Mononuclear cell (primary cell): ENCODE data around the gene PRB2. TPM values are rescaled to one million over a fixed set of nuclear protein-coding genes. Genes with fewer than 3 reads are reported as not detected.

ENCODE experiments used
- total RNA-seq: library from RNA; depleted of rRNA; stranded (reverse); fragments of >200 nt; gene quantifications from one replicate; pipeline ENCODE4 v1.2.3, GENCODE V29; 2012

Gene PRB2
- total RNA-seq, 1 donor = not detected

Other genes with a start within 250 kb of the PRB2 start
- gene SMIM10L1, start 224.4 kb downstream of the PRB2 start, total RNA-seq = 6.3 TPM
- gene TAS2R42, start 208.6 kb downstream of the PRB2 start, total RNA-seq = not detected
- gene PRB3, start 125.9 kb downstream of the PRB2 start, total RNA-seq = 0.10 TPM
- gene PRB4, start 85.1 kb downstream of the PRB2 start, total RNA-seq = not detected